ENCODE measurements around the gene PRDM2. TPM values are rescaled to one million over a fixed set of nuclear protein-coding genes. Genes with fewer than 3 reads are reported as not detected.

Gene PRDM2, protein sequence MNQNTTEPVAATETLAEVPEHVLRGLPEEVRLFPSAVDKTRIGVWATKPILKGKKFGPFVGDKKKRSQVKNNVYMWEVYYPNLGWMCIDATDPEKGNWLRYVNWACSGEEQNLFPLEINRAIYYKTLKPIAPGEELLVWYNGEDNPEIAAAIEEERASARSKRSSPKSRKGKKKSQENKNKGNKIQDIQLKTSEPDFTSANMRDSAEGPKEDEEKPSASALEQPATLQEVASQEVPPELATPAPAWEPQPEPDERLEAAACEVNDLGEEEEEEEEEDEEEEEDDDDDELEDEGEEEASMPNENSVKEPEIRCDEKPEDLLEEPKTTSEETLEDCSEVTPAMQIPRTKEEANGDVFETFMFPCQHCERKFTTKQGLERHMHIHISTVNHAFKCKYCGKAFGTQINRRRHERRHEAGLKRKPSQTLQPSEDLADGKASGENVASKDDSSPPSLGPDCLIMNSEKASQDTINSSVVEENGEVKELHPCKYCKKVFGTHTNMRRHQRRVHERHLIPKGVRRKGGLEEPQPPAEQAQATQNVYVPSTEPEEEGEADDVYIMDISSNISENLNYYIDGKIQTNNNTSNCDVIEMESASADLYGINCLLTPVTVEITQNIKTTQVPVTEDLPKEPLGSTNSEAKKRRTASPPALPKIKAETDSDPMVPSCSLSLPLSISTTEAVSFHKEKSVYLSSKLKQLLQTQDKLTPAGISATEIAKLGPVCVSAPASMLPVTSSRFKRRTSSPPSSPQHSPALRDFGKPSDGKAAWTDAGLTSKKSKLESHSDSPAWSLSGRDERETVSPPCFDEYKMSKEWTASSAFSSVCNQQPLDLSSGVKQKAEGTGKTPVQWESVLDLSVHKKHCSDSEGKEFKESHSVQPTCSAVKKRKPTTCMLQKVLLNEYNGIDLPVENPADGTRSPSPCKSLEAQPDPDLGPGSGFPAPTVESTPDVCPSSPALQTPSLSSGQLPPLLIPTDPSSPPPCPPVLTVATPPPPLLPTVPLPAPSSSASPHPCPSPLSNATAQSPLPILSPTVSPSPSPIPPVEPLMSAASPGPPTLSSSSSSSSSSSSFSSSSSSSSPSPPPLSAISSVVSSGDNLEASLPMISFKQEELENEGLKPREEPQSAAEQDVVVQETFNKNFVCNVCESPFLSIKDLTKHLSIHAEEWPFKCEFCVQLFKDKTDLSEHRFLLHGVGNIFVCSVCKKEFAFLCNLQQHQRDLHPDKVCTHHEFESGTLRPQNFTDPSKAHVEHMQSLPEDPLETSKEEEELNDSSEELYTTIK (N-terminal part only)
- 10 to 100 TPM; 22.8 to 52.7 (median 38.8) TPM for total RNA-seq
- polyA plus RNA-seq, result 10 to 100 TPM; 16.1 to 19.3 TPM
- long read RNA-seq, donor 1, partial matches to known transcripts, result 6 of 8 reads
- long read RNA-seq, donor 1, other reads (novel, unspliced or antisense), result 2 of 8 reads
- long read RNA-seq, donor 2, partial matches to known transcripts, result 9 of 20 reads
- long read RNA-seq, donor 2, other reads (novel, unspliced or antisense), result 11 of 20 reads
- long read RNA-seq, donor 3, partial matches to known transcripts, result 1 of 5 reads
- long read RNA-seq, donor 3, other reads (novel, unspliced or antisense), result 4 of 5 reads

DNA sequence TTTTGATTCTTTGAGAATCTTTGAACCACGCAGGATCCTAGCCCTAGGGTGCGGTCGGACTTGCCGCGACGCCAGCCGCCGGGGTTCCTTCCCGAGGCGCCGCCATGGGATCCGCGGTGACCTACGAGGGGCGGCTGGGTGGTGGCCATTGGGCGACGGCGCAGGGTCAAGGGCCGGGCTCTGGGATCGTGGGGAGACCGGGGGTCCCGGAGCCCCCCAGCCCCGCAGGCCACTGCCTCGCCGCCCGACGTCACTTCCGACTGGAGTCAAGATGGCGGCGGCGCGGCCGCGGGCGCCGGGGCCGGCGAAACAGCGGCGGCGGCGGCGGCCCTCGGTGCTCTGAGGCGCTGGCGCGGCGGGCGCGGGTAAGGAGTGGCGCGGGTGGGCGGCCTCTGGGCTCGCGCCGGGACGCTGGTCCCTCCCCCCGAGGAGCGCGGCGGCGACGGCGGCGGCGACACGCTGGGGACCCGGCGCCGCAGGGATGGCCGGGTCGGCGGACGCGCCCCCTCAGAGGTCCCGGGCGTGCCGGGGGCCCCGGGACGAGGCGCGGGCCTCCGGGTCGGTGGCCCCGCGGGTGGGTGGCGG lies at the start of gene PRDM2:
Gene PRDM2, plus strand, starts transcription at position 253 of the 585 bp plus-strand sequence. CDS start 15,418 bp downstream, outside the sequence.
- Histone ChIP-seq H3K27me3 (peaks cover 0 to 6% (median 0%) of the 10 kb centered on the region in 9 donors), H3K36me3 (no peaks in the 10 kb centered on the region), H3K27ac (peak within 1 kb of the TSS; percentile 76 to 95 (median 90)), H3K4me3 (peak within 1 kb of the TSS; percentile 71 to 99 (median 84)), H3K9me3 (peaks cover 0 to 11% (median 0%) of the 10 kb centered on the region in 12 donors), H3K4me1 (peaks cover 0 to 25% (median 7%) of the 10 kb centered on the region in 12 donors)
- ATAC-seq, result peak; percentile 37 to 86 (median 76)
- intact Hi-C loops (cut with DNase I), result loop anchor here in 3 of 10 donors (5.0 to 10.0 kb wide), 2 partner anchors 47 to 55 kb away; no protein-coding TSS in a partner anchor
- TF ChIP-seq, protein P1, sequence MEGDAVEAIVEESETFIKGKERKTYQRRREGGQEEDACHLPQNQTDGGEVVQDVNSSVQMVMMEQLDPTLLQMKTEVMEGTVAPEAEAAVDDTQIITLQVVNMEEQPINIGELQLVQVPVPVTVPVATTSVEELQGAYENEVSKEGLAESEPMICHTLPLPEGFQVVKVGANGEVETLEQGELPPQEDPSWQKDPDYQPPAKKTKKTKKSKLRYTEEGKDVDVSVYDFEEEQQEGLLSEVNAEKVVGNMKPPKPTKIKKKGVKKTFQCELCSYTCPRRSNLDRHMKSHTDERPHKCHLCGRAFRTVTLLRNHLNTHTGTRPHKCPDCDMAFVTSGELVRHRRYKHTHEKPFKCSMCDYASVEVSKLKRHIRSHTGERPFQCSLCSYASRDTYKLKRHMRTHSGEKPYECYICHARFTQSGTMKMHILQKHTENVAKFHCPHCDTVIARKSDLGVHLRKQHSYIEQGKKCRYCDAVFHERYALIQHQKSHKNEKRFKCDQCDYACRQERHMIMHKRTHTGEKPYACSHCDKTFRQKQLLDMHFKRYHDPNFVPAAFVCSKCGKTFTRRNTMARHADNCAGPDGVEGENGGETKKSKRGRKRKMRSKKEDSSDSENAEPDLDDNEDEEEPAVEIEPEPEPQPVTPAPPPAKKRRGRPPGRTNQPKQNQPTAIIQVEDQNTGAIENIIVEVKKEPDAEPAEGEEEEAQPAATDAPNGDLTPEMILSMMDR (IDR thresholded peaks at IDR 0.05), result no peak
- no peak for TF ChIP-seq POLR2A (IDR thresholded peaks at IDR 0.05)
- DNase-seq, result peak; percentile 40 to 84 (median 52)
- WGBS, 4 donors, result 0 to 3% (median 1%) methylated on average over 24 to 87 of the region's 87 CpGs

DNA sequence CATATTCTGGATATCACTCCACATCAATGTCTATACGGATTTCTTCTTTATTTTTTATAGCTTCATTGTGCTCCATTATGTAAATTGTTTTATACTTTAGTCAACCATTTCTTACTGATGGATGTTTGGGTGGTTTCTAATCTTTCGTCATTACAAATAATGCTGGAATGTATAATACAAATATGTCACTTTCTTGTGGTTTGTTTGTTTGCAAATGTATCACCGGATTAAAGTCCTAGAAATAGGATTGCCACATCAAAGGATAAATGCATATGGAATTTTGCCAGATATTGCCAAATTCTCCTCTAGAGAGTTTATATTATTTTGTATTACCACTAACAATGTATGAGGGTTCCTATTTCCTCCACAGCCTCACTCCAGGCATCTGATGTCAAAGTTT lies 48.7 kb upstream of the PRDM2 start:
- TF ChIP-seq, protein P1 (IDR thresholded peaks at IDR 0.05), result no peak
- no peak for TF ChIP-seq POLR2A (IDR thresholded peaks at IDR 0.05)
- intact Hi-C loops (cut with DNase I), result no loop called here
- WGBS, 4 donors, result 76 to 89% (median 79%) methylated on average over 3 of the region's 3 CpGs

DNA sequence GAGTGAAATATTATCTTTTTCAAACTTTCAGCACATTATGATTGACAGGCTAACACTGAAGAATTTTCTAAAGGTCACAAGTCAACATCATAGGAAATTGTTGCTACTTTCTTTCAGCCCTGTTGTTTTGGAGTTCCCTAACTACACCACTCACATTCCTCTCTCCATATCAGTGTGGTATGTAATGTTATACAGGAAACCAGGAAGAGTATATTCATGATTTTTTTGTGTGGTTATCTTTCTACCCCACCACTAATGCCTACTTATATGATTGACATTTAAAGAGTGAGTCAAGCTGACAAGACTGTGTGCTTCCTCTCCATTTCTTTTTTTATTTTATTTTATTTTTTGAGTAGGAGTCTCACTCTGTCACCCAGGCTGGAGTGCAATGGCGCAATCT lies 47.8 kb upstream of the PRDM2 start:
- Histone ChIP-seq H3K4me3 (no peak overlapping the region), H3K9me3 (peaks cover 0 to 7% (median 0%) of the 10 kb centered on the region in 12 donors), H3K36me3 (no peaks in the 10 kb centered on the region), H3K27ac (no peak overlapping the region), H3K4me1 (no peaks in the 10 kb centered on the region), H3K27me3 (peaks cover 0 to 7% (median 0%) of the 10 kb centered on the region in 9 donors)
- WGBS, 4 donors, result 76 to 94% (median 90%) methylated on average over 1 of the region's 1 CpG
- intact Hi-C loops (cut with DNase I), result no loop called here
- ATAC-seq (no peak), DNase-seq (no peak)
- no peak for TF ChIP-seq POLR2A (IDR thresholded peaks at IDR 0.05)

More for the DNA sequence above, 48.7 kb upstream of the PRDM2 start:
- no peak overlapping the region for H3K4me3 ChIP-seq
- peaks cover 0 to 9% (median 0%) of the 10 kb centered on the region in 12 donors for H3K9me3 ChIP-seq
- H3K27ac ChIP-seq, result no peak overlapping the region
- H3K4me1 ChIP-seq, result no peaks in the 10 kb centered on the region
- H3K36me3 ChIP-seq, result no peaks in the 10 kb centered on the region
- DNase-seq, result no peak
- no peak for ATAC-seq
- H3K27me3 ChIP-seq, result peaks cover 0 to 7% (median 0%) of the 10 kb centered on the region in 9 donors

Measured in heart left ventricle (tissue), 16 donors.